HUES6 (cell line): Measurements from ENCODE around the gene TOR1AIP1.

ENCODE experiments used
- H3K27ac ChIP-seq: 2 replicates; pipeline ENCODE4 v1.7.0; 2013; ENCODE audit warnings: low read depth, mild to moderate bottlenecking, low read length, inconsistent platforms
- H3K27me3 ChIP-seq: 2 replicates; pipeline ENCODE4 v1.6.1; 2013; ENCODE audit warnings: low read length; ENCODE audit not compliant: control insufficient read depth, insufficient read depth
- H3K36me3 ChIP-seq: 2 replicates; pipeline ENCODE4 v1.6.1; 2013; ENCODE audit warnings: low read length; ENCODE audit not compliant: control insufficient read depth, insufficient read depth
- H3K4me1 ChIP-seq: 2 replicates; pipeline ENCODE4 v1.6.1; 2013; ENCODE audit warnings: low read length; ENCODE audit not compliant: control insufficient read depth, insufficient read depth
- H3K4me3 ChIP-seq: 2 replicates; pipeline ENCODE4 v1.5.1; 2013; ENCODE audit warnings: low read depth, low read length
- H3K9ac ChIP-seq: one replicate; pipeline ENCODE4 v1.6.1; 2013; ENCODE audit warnings: mild to moderate bottlenecking, low read length
- H3K9me3 ChIP-seq: 2 replicates; pipeline ENCODE4 v1.6.1; 2013; ENCODE audit warnings: low read depth, low read length; ENCODE audit not compliant: control insufficient read depth, insufficient read depth

TOR1AIP1 gene

GRCh38 chr1:179923029-179923428, 40.9 kb downstream of the TOR1AIP1 start:
- Histone ChIP-seq H3K4me3 (no peak overlapping the region), H3K4me1 (peaks cover 18% of the 10 kb centered on the region), H3K9me3 (no peaks in the 10 kb centered on the region), H3K27me3 (no peaks in the 10 kb centered on the region), H3K36me3 (peaks cover 14% of the 10 kb centered on the region), H3K9ac (no peak overlapping the region), H3K27ac (no peak overlapping the region)

GRCh38 chr1:179924268-179924667, 42.2 kb downstream of the TOR1AIP1 start:
- peaks cover 18% of the 10 kb centered on the region for H3K4me1 ChIP-seq
- H3K27ac ChIP-seq = no peak overlapping the region
- H3K27me3 ChIP-seq = no peaks in the 10 kb centered on the region
- H3K4me3 ChIP-seq = no peak overlapping the region
- H3K36me3 ChIP-seq = peaks cover 4% of the 10 kb centered on the region; the same call in 1 of the 2 replicates
- H3K9me3 ChIP-seq = no peaks in the 10 kb centered on the region
- H3K9ac ChIP-seq = no peak overlapping the region

GRCh38 chr1:179925302-179925701, 43.2 kb downstream of the TOR1AIP1 start:
- Histone ChIP-seq H3K9me3 (no peaks in the 10 kb centered on the region), H3K9ac (no peak overlapping the region), H3K27ac (no peak overlapping the region), H3K4me1 (peaks cover 18% of the 10 kb centered on the region), H3K4me3 (no peak overlapping the region), H3K27me3 (no peaks in the 10 kb centered on the region), H3K36me3 (no peaks in the 10 kb centered on the region)

- Histone ChIP-seq H3K9ac (no peak overlapping the region), H3K27ac (no peak overlapping the region), H3K27me3 (no peaks in the 10 kb centered on the region), H3K9me3 (no peaks in the 10 kb centered on the region), H3K4me1 (peaks cover 15% of the 10 kb centered on the region), H3K4me3 (no peak overlapping the region), H3K36me3 (no peaks in the 10 kb centered on the region)
Measured at GRCh38 chr1:179925922-179926849, 44.1 kb downstream of the TOR1AIP1 start.

- Histone ChIP-seq H3K9me3 (no peaks in the 10 kb centered on the region), H3K9ac (no peak overlapping the region), H3K4me3 (no peak overlapping the region), H3K36me3 (no peaks in the 10 kb centered on the region), H3K27me3 (no peaks in the 10 kb centered on the region), H3K27ac (no peak overlapping the region), H3K4me1 (peaks cover 8% of the 10 kb centered on the region)
Measured at GRCh38 chr1:179926850-179927205, 44.7 kb downstream of the TOR1AIP1 start.

GRCh38 chr1:179929955-179930798, 48.1 kb downstream of the TOR1AIP1 start:
- Histone ChIP-seq H3K4me1 (no peaks in the 10 kb centered on the region), H3K36me3 (no peaks in the 10 kb centered on the region), H3K4me3 (no peak overlapping the region), H3K27me3 (no peaks in the 10 kb centered on the region), H3K9me3 (no peaks in the 10 kb centered on the region), H3K9ac (no peak overlapping the region), H3K27ac (no peak overlapping the region)

- Histone ChIP-seq H3K27me3 (no peaks in the 10 kb centered on the region), H3K36me3 (no peaks in the 10 kb centered on the region), H3K27ac (no peak overlapping the region)
Measured at GRCh38 chr1:179930867-179931266, 48.8 kb downstream of the TOR1AIP1 start.

GRCh38 chr1:179933219-179933618, 51.1 kb downstream of the TOR1AIP1 start:
- H3K27ac ChIP-seq = no peak overlapping the region
- H3K4me3 ChIP-seq = no peak overlapping the region
- no peaks in the 10 kb centered on the region for H3K27me3 ChIP-seq
- H3K4me1 ChIP-seq = no peaks in the 10 kb centered on the region
- no peak overlapping the region for H3K9ac ChIP-seq
- no peaks in the 10 kb centered on the region for H3K9me3 ChIP-seq
- H3K36me3 ChIP-seq = no peaks in the 10 kb centered on the region

More at GRCh38 chr1:179930867-179931266, 48.8 kb downstream of the TOR1AIP1 start:
- Histone ChIP-seq H3K9me3 (no peaks in the 10 kb centered on the region), H3K4me3 (no peak overlapping the region), H3K9ac (no peak overlapping the region), H3K4me1 (no peaks in the 10 kb centered on the region)

- Histone ChIP-seq H3K27me3 (no peaks in the 10 kb centered on the region), H3K4me1 (no peaks in the 10 kb centered on the region), H3K27ac (no peak overlapping the region), H3K4me3 (no peak overlapping the region), H3K36me3 (no peaks in the 10 kb centered on the region), H3K9ac (no peak overlapping the region), H3K9me3 (no peaks in the 10 kb centered on the region)
Measured at GRCh38 chr1:179935909-179936496, 53.9 kb downstream of the TOR1AIP1 start.

GRCh38 chr1:179937668-179938254, 55.7 kb downstream of the TOR1AIP1 start:
- no peak overlapping the region for H3K4me3 ChIP-seq
- no peak overlapping the region for H3K9ac ChIP-seq
- no peaks in the 10 kb centered on the region for H3K4me1 ChIP-seq
- no peak overlapping the region for H3K27ac ChIP-seq
- H3K9me3 ChIP-seq = no peaks in the 10 kb centered on the region
- H3K27me3 ChIP-seq = no peaks in the 10 kb centered on the region
- H3K36me3 ChIP-seq = no peaks in the 10 kb centered on the region
